Midbrain (tissue), 1 donor: ENCODE data around the gene HCFC1.

Source experiments
- DNase-seq: peaks from one replicate; lab custom pipeline; 2025; lab: John Stamatoyannopoulos, UW

Gene HCFC1

DNA sequence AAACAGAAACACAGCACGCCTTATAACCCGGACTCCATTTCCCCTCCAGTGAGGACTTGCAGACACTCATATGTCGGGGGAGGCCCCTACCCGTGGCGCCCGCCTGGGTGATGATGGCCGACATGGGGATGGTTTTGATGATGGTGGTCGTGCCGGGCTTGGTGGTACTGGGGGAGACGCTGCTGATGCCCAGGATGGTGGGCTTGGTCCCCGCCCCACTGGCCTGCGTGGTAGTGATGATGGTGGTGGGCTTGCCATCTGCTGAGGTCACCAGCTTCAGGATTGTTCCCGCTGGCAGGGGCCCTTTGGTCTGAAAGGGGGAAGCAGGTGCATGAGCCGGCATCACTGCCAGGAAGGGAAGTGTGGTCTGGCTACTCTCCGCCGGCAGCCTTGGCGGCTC is 14.4 kb downstream of the HCFC1 start:
- DNase-seq: no peak

DNA sequence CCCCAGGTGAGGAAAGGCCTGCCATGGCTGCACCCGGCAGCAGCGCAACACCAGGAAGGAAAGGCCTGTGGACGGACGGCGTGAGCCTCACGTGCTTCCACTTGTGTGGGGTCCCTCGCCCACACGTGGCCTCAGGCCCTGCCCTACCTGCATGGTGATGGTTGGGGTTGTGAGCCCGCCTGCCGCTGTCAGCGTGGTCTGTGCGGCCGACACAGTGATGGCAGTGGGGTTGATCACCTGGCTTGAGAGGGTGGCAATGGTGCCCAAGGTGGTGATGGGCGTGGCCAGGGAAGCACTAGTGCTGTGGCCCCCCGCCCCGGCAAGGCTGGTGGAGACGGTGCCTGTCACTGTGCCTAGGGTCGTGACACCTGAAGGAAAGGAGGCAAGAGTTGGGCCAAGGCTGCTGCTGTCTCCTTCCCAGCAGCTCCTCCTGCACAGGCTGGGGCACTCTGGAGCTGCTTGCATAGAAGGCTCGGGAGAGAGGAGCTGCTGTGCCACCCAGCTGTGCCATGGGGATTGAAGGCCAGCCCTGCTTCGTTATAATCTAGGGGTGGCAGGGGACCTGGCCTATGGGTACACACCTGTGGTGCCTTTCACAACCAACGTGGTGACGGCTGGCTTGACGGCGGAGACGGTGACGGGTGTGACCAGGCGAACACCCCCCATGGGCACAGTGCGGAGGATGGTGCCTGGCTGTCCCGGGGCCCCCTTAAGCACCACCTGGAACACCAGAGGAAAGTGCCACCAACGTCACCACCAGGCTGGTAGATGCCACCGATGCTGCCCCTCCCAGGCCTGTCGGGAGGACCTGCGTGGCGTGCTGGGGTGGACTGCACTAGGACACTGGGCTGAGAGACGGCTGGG is 15.3 kb downstream of the HCFC1 start:
- DNase-seq: no peak

DNA sequence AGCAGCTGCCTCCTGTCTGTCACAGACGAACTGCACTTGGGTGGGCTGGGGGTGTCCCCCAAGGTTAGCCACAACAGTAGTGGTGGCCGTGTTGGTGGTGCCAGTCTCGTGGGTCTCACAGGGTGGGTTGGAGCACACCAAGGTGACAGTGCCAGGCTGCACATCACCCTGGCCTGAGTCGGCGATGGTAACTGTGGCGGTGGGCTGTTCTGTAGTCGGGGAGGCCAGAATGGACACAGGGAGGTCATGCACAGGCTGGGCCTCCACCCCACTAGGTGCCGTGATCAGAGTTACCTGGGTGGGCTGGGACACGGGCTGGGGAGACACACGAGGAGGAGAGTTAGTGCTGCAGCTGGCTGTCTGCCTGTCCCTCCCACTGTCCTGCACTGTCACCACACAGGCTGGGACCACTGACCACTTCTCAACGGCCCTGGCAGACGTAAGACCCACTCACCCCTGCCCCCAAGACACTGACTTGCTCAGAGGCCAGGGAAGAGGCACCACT is 16.3 kb downstream of the HCFC1 start:
- no peak for DNase-seq

DNA sequence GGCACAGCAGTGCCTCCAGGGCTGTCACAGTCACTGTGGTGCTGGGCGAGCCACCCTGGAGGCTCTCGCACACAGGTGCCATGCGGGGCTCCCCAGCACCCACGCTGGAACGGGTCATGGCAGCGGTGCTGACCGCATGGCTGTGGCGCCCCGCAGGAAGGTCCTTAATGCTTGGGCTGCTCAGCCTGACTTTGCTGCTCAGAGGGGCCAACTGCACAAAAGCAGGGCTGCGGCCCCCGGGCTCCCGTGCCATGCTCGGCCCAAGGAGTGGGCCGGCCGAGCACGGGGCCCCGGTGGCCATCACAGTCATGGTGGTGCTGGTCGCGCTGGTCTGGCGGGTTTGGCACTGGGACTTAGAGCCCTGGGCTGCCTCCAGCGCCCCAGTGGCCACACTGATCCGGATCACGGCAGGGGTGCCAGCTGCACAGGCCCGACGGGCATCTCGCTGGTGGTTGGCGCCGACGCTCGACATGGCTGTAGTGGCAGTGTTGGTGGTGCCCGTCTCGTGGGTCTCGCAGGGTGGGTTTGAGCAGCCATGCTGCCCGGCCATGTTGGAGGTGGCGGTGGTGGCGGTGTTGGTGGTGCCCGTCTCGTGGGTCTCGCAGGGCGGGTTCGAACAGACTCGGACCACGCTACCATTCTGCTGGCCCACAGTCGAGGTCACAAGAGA is 16.9 kb downstream of the HCFC1 start:
- no peak for DNase-seq

DNA sequence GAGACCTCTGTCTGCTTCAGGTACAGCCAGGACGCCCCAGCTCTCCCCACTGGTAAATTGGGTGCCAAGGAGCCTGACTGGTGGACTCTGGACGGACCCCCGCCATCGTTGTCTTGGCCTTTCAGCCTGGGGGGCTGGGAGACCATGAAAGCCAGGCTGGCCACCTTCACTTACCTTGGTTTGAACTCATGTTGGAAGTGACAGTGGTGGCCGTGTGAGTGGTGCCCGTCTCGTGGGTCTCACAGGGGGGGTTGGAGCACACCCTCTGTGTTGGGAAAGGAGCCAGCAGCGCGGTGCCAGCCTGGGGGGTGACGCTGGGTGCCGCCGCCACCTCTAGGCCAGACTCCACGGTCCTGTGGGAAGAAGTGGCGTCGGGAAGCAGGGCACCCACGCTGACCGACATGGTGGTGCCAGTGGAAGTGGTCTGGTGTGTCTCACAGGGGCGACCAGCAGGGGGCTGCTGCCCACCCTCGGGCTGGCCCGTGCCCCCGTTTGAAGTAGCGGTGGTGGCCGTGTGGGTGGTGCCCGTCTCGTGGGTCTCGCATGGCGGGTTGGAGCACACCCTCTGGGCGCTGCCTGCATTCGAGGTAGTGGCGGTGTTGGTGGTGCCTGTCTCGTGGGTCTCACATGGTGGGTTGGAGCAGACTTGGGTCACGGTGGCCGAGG is 17.6 kb downstream of the HCFC1 start:
- no peak for DNase-seq

DNA sequence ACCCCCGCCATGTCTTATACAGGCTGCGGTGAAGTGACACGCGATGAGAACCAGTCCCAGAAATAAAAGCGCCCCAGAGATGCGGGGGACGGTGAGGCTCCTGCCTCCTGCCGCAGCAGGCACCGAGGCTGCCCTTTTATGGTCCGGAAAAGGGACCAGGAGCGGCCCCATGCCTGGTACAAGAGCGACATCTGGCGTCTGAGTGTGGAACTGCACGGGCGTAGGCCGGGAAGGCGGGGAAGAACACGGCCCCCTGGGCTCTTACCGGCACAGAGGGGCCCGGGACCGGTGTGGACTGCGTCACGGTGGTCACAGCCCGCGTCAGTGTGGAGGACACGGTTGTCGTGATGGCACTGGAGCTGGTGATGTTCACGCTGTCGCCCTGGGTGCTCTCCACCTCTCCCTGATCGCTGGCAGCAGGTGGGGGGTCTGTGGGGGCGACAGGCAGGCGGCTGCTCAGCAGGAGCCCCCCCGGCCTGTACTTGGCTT is 18.2 kb downstream of the HCFC1 start:
- DNase-seq: peak; percentile 66

DNA sequence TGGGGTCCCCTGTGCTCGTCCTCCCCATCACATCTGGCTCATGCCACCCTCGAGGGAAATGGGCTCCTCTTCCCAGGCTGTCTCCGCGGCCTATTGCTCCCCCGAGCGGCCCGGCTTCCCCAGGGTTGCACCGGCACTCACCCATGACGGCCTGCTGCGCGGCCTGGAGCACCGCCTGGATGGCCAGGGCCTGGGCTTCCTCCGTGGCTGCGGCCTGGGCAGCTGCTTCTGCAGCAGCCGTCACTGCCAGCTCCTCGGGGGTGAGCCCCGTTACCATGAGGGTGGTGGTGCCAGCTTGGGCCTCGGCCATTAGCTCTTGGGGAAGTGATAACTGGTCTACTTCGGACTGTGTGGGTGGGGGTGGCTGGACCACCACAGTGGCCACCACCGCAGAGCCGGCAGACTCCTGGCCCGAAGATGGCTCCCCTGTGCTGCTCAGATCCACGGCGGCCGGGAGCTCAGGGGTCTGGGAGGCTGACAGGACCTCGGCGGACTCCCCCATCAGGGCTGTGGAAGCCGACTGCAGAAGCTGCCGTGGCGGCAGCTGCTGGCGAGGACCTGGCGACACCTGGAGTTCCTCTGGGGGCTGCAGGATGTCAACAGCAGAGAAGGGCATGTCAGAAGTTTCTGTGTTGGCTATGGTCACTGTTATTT is 19.1 kb downstream of the HCFC1 start:
- no peak for DNase-seq

DNA sequence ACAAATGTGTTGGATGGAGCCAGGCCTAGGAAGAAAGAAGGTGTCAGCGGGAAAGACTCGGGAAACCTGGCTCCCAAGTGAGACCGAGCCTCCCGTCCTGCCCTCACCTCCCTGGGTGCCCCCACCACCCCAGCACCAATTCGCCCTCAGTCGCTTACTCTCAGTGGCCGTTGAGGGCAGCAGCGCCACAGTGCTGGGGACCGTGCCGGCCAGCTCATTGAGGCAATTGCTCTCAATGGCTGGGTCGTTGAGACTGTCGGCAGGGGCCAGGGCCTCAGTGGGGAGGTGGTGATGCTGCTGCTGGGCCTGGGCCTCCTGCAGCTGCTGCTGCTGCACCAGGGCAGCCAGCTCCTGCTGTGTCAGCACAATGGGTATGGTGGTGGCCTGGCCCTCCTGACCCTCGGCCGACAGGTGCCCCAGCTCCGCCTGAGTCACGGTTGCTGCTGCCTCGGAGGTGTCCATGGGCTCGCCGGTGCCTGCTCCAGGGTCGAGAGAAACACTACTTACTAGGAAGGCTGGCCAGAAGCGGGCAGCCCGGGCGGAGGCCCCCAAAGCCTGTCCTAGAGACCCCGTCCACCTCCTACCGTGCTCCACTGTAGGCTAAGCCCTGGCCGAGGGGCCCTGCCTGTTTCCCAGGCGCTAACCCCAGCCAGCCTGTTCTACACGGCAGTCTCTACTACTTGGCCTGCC is 19.8 kb downstream of the HCFC1 start:
- DNase-seq: no peak

DNA sequence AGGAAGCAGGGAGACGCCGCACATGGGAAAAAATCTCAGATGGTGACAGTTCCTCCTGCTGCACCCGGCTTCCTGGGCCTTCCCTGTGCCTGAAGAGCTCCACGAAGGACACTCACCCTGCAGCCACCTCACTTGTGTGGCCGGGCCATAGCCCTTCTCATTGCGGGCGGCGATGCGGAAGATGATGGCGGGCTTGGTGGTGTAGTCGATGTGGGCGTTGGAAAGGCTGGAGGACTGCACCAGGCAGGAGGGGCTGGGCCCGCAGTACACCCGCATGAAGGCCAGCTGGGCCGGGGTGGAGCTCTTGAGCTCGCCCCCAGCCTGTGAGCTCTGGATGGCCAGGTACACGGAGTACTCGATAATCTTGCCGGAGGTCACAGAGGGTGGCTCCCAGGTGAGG is 21.5 kb downstream of the HCFC1 start:
- no peak for DNase-seq

DNA sequence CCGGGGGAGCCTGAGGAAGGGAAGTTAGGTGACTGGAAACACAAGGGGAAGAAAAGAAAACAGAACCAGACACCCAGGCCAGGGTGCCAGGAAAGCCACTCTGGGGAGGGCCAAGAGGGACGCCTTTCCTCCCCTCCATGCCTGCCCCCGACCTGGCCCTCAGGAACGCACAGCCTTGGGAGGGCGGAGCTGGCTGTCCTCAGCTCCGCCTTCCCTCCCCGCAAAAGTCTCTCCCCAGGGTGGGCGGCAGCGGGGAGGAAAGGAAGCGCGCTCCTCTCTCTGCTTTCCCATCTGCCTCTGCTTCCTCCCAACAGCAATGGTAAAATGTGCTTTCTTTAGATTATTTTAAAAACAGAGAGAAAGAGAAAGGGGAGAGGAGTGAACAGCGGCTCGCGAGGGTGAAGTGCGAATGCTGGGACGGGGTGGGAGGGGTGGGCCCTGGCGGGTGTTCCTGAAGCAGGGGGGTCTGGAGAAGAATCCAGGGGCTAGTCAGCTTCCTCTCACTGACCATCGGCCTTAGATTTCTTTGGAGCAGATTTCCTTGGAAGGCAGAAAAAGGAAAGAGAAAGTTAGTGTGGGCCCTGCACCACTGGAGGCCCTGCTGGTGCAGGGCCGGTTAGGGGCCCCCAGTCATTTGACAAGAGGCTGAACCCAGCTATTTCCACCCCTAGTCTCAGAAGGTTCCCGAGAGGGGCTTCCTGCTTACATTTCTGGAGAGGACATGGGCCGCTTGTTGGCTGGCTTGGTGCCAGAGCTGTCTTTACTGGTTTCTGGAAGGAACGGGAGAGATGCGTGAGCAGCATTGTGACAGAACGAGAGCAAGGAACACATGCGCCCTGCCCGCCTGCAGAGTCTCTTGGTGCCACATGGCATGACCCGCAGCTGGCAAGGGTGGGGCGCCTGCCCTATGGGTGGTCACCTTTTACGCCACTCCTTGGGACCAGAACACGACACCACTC is 22.5 kb downstream of the HCFC1 start:
- no peak for DNase-seq

DNA sequence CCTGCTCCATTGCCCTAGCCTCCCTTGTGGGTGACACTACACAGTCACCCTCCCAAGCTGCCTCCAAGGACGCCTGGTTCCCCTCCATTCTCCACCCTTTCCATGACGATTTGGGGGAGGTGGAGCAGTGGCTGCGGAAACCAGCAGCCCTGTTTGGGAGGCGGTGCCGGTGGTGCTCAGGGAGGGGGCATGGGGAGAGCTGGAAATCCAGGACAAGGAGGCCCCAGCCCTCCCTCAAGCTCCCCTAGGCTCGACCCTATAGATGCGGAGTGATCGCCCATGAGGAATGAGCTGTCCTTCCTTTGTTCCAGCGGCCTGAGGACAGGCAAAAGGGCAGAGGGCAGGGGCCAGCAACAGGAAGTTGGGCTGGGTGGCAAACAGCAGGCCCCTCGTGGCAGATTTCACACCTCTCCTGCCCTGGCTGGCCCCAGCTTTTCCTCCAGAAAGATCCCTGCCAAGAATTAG is 23.6 kb downstream of the HCFC1 start:
- DNase-seq: no peak

DNA sequence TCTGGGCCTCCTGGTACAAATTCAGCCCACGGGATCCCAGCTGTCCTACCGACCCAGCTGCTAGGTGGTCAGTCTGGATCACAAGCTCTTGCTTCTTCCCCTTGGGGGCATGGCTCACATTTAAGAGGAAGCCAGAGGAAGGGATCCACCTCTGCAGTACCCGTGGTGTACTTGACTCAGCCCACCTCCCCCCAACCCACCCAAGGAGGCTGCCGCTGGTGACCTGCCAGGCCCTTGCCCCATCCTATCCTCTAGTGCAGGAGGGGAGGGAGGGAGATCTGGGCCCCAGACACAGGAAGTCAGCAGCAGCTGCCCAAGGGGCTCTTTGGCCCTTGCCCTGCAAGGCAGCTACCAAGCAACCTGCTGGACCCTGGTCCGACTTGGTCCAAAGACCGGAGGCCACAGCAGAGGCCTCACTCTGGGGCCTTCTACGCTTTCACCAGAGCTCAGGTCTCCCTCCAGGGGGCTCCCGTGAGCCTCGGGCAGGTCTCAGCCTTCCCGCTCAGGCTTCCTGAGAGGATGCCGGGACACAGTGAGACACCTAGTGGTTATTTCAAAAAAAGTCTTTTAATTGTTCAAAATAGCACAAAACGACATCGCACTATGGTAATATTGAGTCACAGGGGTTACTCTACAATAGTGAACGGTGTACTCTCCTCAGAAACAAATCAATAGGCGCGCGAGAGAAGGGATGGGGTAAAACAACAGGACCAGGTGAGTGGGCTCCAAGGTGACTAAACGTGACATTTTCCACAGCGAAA is 24.4 kb downstream of the HCFC1 start:
- DNase-seq: peak; percentile 65

DNA sequence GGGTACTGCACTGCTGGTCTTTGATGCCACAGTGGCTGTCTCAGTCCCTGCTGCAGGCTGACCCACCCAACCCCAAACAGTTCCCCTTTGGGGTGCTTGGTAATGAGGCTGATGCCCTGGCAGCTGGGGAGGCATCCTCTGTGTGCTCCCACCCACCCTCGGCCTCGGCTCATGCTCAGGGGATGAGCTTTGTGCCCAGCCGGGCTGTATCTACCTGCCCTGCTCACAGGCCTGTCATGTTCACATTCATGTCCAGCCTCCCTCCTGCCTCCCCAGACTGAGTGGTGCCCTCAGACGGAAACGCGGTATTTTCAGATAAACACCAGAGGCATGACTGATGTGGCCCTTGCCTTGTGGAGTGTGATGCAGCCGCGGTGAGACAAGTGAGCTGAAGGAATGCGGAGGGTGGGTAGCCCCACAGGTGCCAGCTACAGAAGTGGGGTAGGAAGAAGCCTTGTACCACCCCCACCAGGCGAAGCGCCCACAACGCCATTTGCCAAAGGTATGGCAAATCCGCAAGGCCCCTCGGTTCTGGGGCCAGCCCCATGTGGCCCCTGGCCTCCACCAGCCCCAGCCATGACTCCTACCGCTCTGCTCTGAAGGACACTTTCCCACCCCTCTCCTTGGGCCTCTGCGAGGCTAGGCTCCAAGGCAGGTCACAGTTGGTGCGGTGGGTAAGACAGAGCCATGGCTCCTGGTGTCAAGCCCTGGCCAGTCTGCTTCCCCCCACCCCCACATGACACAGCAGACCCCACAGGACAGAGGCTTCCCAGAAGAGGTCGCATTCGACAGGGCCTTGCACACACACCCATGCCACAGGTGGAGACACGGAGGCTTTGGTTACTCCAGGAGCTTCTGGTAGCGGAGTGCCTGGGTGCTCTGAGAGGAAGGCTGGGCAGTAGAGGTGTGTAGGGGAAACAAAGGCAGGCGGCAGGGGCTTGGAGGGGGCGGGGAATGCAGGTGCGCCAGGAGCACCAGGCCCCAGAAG is 25.4 kb downstream of the HCFC1 start:
- DNase-seq: no peak

DNA sequence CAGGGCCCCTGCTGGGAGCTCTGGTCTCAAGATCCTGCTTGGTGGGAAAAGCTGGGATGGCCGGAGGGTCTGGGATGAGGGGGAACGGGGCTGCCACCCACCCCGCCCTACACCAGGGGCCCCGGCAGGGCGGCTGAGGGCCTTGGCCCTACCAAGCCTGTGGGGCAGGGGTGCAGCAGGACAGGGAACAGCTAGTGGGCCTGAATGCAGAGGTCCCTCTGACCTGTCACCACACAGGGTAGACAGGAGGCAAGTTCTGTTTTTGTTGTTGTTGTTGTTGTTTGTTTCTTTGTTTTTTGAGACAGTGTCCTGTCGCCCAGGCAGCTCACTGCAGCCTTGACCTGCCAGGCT is 26.8 kb downstream of the HCFC1 start:
- DNase-seq: no peak

DNA sequence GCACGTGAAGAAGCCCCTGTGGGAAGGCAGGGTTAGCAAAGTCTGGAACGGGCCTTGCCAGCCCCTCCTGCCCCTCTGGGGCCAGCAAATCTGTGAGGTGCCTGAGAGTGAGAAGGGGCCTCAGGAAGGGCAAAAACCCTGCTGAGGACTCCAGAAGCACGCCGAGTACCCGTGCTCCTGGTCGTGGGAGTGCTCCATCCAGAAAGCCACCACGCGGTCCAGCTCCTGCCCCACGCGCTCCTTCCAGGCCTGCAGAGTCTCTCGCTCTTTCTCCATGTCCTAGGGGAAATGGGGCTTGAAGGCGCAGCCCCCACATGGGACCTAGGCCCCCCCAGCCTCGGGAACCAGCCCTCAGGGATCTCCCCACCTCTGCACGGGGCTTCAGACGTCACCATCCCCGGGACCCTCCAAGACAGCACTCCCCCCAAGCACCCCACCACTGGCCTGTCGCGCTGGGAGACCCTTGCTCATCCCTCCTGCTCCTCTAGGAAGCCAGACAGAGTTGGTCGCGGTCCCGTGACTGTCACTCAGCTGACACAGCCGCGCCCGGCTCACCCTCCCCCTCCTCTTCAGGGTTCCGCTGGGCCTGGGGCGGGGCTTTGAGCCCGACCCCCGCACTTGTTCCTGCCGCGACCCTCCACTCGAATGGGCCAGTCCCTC is 27.3 kb downstream of the HCFC1 start, which contains the start of gene RENBP:
Gene RENBP, minus strand, starts transcription at position 504 of the 660 bp plus-strand sequence. Its CDS starts 33 bp downstream, at position 471.
- DNase-seq: peak; percentile 38

DNA sequence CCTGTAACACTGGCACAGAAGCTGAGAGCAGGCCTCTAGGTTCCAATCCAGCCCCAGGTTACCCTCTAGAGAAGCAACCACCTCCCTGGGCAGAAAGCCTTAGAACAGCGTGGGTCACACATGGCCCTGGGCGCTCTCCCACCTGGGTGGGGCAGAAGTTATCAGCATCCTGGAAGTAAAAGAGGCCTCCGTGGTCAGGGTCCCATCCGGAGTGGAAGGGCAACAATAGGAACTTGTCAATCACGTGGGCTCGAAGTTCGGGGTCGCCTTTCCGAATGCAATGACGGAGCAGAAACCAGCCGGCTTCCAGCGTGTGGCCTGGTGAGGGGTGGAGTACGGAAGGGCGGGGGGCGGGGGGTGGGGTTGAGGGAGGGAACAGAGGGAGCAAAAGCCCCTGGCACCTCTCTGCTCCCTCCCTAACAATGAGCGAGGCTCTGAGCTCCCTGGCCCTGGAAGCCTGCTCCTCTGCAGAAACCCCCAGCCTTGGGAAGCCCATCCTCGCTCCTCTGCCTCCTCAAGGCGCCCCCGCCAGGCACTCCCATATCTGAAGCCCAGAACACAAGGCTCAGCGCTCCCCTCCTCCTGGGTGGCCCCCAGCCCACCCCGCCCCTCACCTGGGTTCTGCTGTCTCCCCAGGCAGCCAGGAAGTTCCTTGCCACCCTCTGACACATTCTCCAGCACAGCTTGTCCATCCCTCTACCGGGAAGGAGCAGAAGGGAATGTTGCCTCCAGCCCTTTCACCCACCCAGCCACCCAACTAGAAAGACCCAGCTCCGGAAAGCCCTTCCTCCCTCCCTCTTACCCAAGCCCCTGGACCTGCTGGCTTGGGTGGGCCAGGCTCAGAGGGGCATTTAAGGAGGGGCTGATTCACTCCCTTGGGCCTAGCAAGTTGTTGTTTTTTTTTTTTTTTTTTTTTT is 30.0 kb downstream of the HCFC1 start:
- DNase-seq: no peak
